Left forelimb (tissue), 1 donor: ENCODE measurements around the gene ZNF584.
A peak's percentile ranks its signal among the peaks of the same experiment; 100 is the strongest.

Experiments
- DNase-seq: peaks from one replicate; pipeline ENCODE4 v3.0.0-alpha.2; 2018; ENCODE audit warnings: low spot score

Gene ZNF584

GRCh38 chr19:58466089-58466759, 57.8 kb downstream of the ZNF584 start:
- DNase-seq: no peak

DNA sequence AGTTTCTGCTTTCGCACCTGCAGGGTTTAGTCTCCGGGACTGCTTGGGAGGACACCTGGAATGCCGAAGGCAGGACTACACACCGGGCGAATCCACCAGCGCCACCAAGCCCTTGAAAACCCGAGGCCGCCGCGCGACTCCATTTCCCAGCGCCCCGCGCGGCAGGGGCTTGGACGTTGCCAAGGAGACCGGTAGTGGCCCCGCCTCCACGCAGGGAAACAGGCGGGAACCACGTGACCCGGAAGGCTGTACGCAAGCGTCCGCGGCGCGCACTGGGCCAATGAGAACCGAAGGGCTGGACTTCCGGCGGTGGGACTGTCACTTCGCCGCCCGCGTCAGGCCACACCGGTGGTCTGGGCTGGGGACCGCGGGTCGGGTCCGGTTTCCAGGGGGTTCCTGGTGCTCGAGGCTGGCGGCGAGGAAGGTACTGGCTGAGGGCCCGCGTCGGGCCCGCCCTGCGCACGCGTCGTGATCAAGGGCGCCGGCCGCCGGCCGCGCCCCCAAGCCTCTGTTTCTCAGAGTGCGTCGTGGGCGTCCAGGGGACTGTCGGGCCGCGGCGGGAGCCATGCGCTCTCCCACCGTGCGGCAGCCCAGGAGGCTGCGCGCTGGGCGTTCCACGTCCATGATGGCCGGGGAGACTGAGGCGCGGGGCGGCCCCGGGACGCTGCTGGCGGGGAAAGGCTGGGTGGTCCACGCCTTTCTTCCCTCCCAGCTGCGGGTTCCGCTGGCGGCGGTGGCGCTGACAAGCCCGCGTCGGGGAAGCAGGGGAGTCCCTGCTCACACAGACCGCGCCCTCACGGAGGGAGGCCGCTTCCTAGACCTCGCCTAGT, 58.5 kb downstream of the ZNF584 start, which contains the start of gene ZNF324:
TSS of gene ZNF324 (plus strand) at position 321 of the 830 bp plus-strand sequence. CDS start 2,106 bp downstream, outside the sequence.
- DNase-seq: peak; percentile 99
